T-helper 1 cell treated with Interleukin-12 subunit alpha and Interleukin-12 subunit beta and Interleukin-4 antibody, amounts not matched to agents 30 μg/mL and 1 μg/mL, for 36 hours (primary cell): ENCODE data around the gene MCCC1.

Experiments used
- H3K27ac Mint-ChIP-seq: one replicate; pipeline ENCODE4 v1.8.0; 2021; ENCODE audit warnings: mild to moderate bottlenecking, mixed read lengths
- H3K27me3 Mint-ChIP-seq: one replicate; pipeline ENCODE4 v1.8.0; 2021; ENCODE audit warnings: low read depth, mixed read lengths
- H3K36me3 Mint-ChIP-seq: one replicate; pipeline ENCODE4 v1.8.0; 2021; ENCODE audit warnings: low read depth, mixed read lengths
- H3K4me1 Mint-ChIP-seq: one replicate; pipeline ENCODE4 v1.8.0; 2021; ENCODE audit warnings: low read depth, mixed read lengths
- H3K4me3 Mint-ChIP-seq: one replicate; pipeline ENCODE4 v1.8.0; 2021; ENCODE audit warnings: mild to moderate bottlenecking, moderate library complexity, mixed read lengths
- H3K9me3 Mint-ChIP-seq: one replicate; pipeline ENCODE4 v1.8.0; 2021; ENCODE audit warnings: mixed read lengths

Gene MCCC1

GRCh38 chr3:183099026-183099837 is at the start of gene MCCC1:
Gene MCCC1, minus strand, starts transcription at chr3:183099496. Its CDS starts 56 bp downstream, at chr3:183099440.
- no peaks in the 10 kb centered on the region for H3K9me3 Mint-ChIP-seq
- peak within 1 kb of the TSS; percentile 95 for H3K4me3 Mint-ChIP-seq
- H3K36me3 Mint-ChIP-seq: peaks cover 2% of the 10 kb centered on the region
- H3K27me3 Mint-ChIP-seq: no peaks in the 10 kb centered on the region
- peaks cover 30% of the 10 kb centered on the region for H3K4me1 Mint-ChIP-seq
- peak within 1 kb of the TSS; percentile 96 for H3K27ac Mint-ChIP-seq

DNA sequence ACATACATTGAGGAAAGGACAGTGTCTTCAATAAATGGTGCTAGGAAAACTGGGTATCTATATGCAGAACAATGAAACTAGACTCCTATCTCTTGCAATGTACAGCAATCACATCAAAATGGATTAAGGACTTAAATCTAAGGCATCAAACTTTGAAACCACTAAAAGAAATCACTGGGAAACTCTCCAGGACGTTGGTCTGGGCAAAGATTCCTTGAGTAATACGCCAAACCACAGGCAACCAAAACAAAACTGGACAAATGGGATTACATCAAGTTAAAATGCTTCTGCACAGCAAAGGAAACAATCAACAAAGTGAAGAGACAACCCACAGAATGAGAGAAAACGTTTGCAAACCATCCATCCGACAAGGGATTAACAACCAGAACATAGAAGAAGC is 48.8 kb upstream of the MCCC1 start:
- H3K36me3 Mint-ChIP-seq: peaks cover 7% of the 10 kb centered on the region

GRCh38 chr3:183144363-183144762 is 45.1 kb upstream of the MCCC1 start:
- no peak overlapping the region for H3K4me3 Mint-ChIP-seq
- no peaks in the 10 kb centered on the region for H3K9me3 Mint-ChIP-seq
- H3K4me1 Mint-ChIP-seq: no peaks in the 10 kb centered on the region
- H3K27me3 Mint-ChIP-seq: no peaks in the 10 kb centered on the region
- H3K36me3 Mint-ChIP-seq: peaks cover 5% of the 10 kb centered on the region
- no peak overlapping the region for H3K27ac Mint-ChIP-seq

More for the DNA sequence above, 48.8 kb upstream of the MCCC1 start:
- Mint-ChIP-seq H3K4me1 (peaks cover 4% of the 10 kb centered on the region), H3K27ac (no peak overlapping the region), H3K4me3 (no peak overlapping the region), H3K27me3 (no peaks in the 10 kb centered on the region), H3K9me3 (no peaks in the 10 kb centered on the region)

DNA sequence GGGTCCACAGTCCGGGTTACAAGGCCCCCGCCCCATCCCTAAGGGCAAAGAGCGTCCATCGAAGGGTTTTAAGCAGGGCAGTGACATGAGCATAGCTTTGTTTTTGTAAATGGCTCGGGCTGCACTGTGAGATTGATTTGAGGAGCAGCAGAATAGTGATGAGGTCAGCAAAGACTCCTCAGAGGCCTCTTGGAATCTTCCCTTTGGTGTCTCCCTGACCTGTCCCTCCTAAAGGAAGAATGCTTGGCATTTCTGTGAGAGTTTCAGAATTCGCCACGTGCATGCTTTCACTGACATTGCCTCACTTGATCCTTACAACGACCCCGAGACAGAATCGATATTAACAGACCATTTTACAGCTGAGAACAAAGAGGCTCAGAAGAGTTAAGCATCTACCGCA is 42.9 kb upstream of the MCCC1 start:
- Mint-ChIP-seq H3K27ac (no peak overlapping the region), H3K4me3 (no peak overlapping the region), H3K27me3 (no peaks in the 10 kb centered on the region), H3K9me3 (no peaks in the 10 kb centered on the region), H3K36me3 (peaks cover 2% of the 10 kb centered on the region), H3K4me1 (no peaks in the 10 kb centered on the region)

DNA sequence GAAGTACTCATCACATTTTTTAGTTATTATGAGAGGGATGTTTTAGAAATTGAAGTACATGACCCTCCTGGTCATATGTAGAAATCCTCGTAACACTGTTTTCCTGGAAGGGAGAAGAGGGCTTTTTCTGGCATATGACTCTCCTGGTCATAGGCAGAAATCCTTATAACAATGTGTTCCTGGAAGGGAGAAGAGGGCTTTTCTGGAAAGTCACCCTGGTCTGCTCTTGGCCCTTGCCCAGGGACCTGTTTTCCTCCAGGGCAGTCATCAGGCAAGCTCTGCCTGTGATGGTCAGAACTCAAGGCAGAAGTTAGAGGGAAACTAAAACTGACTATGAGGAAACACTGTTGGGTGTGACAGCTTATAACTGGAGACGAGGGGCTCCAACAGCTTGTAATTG is 35.5 kb upstream of the MCCC1 start:
- H3K27me3 Mint-ChIP-seq: no peaks in the 10 kb centered on the region

GRCh38 chr3:183132409-183132808 is 33.1 kb upstream of the MCCC1 start:
- H3K9me3 Mint-ChIP-seq: peaks cover 16% of the 10 kb centered on the region
- H3K4me1 Mint-ChIP-seq: peaks cover 8% of the 10 kb centered on the region
- no peaks in the 10 kb centered on the region for H3K27me3 Mint-ChIP-seq
- peaks cover 36% of the 10 kb centered on the region for H3K36me3 Mint-ChIP-seq
- no peak overlapping the region for H3K27ac Mint-ChIP-seq
- no peak overlapping the region for H3K4me3 Mint-ChIP-seq

More for the DNA sequence above, 35.5 kb upstream of the MCCC1 start:
- H3K4me1 Mint-ChIP-seq: peaks cover 8% of the 10 kb centered on the region
- no peak overlapping the region for H3K27ac Mint-ChIP-seq
- no peak overlapping the region for H3K4me3 Mint-ChIP-seq
- H3K36me3 Mint-ChIP-seq: peaks cover 23% of the 10 kb centered on the region
- peaks cover 4% of the 10 kb centered on the region for H3K9me3 Mint-ChIP-seq

GRCh38 chr3:183131735-183132134 is 32.4 kb upstream of the MCCC1 start:
- Mint-ChIP-seq H3K4me3 (no peak overlapping the region), H3K27ac (no peak overlapping the region), H3K36me3 (peaks cover 36% of the 10 kb centered on the region), H3K9me3 (peaks cover 16% of the 10 kb centered on the region), H3K4me1 (peaks cover 8% of the 10 kb centered on the region), H3K27me3 (no peaks in the 10 kb centered on the region)

GRCh38 chr3:183131186-183131725 is 32.0 kb upstream of the MCCC1 start:
- no peak overlapping the region for H3K4me3 Mint-ChIP-seq
- H3K36me3 Mint-ChIP-seq: peaks cover 36% of the 10 kb centered on the region
- H3K27me3 Mint-ChIP-seq: no peaks in the 10 kb centered on the region
- H3K4me1 Mint-ChIP-seq: peaks cover 8% of the 10 kb centered on the region
- peaks cover 16% of the 10 kb centered on the region for H3K9me3 Mint-ChIP-seq
- no peak overlapping the region for H3K27ac Mint-ChIP-seq

GRCh38 chr3:183129243-183129642 is 29.9 kb upstream of the MCCC1 start:
- Mint-ChIP-seq H3K4me3 (no peak overlapping the region), H3K36me3 (peaks cover 29% of the 10 kb centered on the region), H3K27me3 (no peaks in the 10 kb centered on the region), H3K27ac (no peak overlapping the region), H3K4me1 (peaks cover 5% of the 10 kb centered on the region), H3K9me3 (peaks cover 16% of the 10 kb centered on the region)

DNA sequence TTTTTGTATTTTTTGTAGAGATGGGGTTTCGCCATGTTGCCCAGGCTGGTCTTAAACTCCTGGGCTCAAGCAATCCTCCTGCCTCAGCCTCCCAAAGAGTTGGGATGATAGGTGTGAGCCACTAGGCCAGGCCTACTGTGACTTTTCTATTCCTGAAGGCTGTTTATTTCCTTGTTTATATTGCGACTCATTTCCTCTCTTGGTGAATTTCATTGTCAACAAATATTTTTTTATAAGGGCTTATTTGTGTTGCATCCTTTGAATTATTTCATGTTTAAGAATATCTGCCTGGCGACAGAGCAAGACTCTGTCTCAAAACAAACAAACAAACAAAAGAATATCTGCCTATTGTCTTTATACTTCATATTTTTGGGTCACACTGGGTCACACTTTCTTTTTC is 29.4 kb upstream of the MCCC1 start:
- H3K4me3 Mint-ChIP-seq: no peak overlapping the region
- peaks cover 16% of the 10 kb centered on the region for H3K9me3 Mint-ChIP-seq
- H3K27me3 Mint-ChIP-seq: no peaks in the 10 kb centered on the region
- no peak overlapping the region for H3K27ac Mint-ChIP-seq
- H3K4me1 Mint-ChIP-seq: peaks cover 5% of the 10 kb centered on the region
- H3K36me3 Mint-ChIP-seq: peaks cover 28% of the 10 kb centered on the region

DNA sequence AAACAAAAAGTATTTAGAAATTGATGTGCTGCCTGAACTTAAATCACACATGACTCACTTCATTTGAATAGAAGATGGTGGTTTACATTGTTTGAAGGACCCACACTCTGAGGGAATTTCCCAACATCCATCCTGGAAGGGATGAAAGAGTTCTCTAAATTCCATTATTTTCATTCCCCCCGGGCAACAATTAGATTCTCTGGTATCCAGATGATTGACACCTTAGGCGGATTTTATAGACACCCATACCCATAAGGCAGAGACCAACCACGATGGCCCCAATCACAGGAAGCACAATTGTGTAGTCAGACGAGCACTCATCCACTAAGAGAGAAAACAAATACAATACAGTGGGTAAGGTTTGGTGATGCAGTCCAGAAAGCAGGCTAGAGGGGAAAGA is 24.6 kb upstream of the MCCC1 start:
- Mint-ChIP-seq H3K9me3 (peaks cover 3% of the 10 kb centered on the region), H3K4me3 (no peak overlapping the region), H3K27me3 (no peaks in the 10 kb centered on the region), H3K36me3 (peaks cover 6% of the 10 kb centered on the region), H3K4me1 (peaks cover 7% of the 10 kb centered on the region), H3K27ac (no peak overlapping the region)

DNA sequence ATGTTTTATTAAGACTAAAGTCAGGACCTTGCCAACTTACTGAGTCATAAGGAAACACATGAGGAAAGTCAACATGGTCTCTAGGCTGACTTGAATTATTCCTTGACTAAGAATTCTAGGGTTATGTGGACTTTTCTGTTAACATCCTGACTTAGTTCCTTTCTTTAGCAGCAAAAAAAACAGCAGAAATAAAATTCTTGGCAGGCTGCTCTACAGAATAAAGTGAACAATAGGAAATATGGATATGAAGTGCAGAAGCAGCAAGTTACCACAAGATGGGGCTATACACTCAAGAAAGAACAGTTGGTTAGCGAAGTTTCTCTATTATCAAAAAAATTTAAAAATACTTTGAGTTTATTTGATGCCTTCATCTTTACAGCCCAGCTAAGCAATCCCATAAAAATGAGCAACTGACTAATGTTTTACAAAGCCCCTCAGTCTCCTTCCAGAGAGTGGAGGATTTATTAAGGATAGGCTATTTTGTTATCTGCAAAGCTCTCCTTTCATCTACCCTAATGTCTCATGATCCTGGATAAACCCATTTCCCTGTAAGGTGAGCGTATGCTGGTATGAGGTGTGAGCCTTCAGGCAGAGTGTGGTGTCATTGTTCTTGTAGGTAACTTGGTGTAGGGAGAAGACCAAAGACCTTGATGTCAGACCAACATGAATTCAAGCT is 23.1 kb upstream of the MCCC1 start:
- Mint-ChIP-seq H3K27me3 (peaks cover 3% of the 10 kb centered on the region), H3K27ac (no peak overlapping the region), H3K36me3 (peaks cover 3% of the 10 kb centered on the region), H3K4me3 (no peak overlapping the region), H3K9me3 (no peaks in the 10 kb centered on the region), H3K4me1 (peaks cover 7% of the 10 kb centered on the region)

- peaks cover 3% of the 10 kb centered on the region for H3K36me3 Mint-ChIP-seq
- H3K4me3 Mint-ChIP-seq: no peak overlapping the region
- H3K27me3 Mint-ChIP-seq: peaks cover 6% of the 10 kb centered on the region
- H3K27ac Mint-ChIP-seq: no peak overlapping the region
- peaks cover 9% of the 10 kb centered on the region for H3K4me1 Mint-ChIP-seq
- no peaks in the 10 kb centered on the region for H3K9me3 Mint-ChIP-seq
These were observed 21.4 kb upstream of the MCCC1 start for GRCh38 chr3:183120538-183121215.

DNA sequence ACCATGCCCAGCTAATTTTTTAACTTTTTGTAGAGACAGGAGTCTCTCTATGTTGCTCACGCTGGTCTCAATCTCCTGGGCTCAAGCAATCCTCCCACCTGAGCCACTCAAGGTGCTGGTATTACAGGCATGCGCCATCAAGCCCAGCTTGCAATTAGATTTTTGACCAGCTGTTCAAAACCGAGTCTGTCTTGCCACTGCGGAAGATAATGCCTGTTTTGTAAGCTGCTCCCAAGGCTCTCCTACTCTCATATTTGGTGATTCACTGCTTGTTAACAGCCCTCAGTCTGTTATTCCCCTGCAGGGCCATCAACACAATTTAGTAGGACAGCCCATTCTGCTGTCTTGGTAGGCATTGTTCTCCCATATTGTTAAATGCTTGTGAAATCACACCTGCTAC is 17.8 kb upstream of the MCCC1 start:
- Mint-ChIP-seq H3K4me1 (peaks cover 3% of the 10 kb centered on the region), H3K27me3 (peaks cover 12% of the 10 kb centered on the region), H3K4me3 (no peak overlapping the region), H3K27ac (no peak overlapping the region), H3K36me3 (no peaks in the 10 kb centered on the region), H3K9me3 (no peaks in the 10 kb centered on the region)
